ENCODE data around the gene PRSS21. TPM values are rescaled to one million over a fixed set of nuclear protein-coding genes. Genes with fewer than 3 reads are reported as not detected.

The PRSS21 gene, protein sequence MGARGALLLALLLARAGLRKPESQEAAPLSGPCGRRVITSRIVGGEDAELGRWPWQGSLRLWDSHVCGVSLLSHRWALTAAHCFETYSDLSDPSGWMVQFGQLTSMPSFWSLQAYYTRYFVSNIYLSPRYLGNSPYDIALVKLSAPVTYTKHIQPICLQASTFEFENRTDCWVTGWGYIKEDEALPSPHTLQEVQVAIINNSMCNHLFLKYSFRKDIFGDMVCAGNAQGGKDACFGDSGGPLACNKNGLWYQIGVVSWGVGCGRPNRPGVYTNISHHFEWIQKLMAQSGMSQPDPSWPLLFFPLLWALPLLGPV
- not detected for polyA plus RNA-seq (2013, experiment 1 of 2)
- polyA plus RNA-seq (2013, experiment 2 of 2) = not detected

GRCh38 chr16:2816751-2817339, at the start of gene PRSS21:
Gene PRSS21 (plus strand): TSS chr16:2817237. CDS start chr16:2817269, 32 bp downstream.
- no peaks in the 10 kb centered on the region for H3K27me3 ChIP-seq (ENCODE audit: insufficient read depth, low read length)
- no peak within 1 kb of the TSS for H3K4me3 ChIP-seq (ENCODE audit: low read length)

DNA sequence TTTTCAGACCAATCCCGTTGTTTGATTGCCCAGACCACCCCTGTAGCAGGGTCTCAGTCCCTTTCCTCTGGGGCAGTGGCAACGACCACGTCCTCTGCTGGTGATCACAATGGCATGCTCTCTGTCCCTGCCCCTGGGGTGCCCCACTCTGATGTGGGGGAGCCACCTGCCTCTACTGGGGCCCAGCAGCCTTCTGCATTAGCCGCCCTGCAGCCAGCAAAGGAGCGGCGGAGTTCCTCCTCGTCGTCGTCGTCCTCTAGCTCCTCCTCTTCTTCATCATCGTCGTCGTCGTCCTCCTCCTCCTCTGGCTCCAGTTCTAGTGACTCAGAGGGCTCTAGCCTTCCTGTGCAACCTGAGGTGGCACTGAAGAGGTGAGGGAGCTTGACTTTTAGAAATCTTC, 49.1 kb upstream of the PRSS21 start:
- no peaks in the 10 kb centered on the region for H3K27me3 ChIP-seq (ENCODE audit: insufficient read depth, low read length)
- H3K4me3 ChIP-seq (ENCODE audit: low read length) = no peak overlapping the region
- 90% methylated on average over 14 of the region's 14 CpGs for WGBS
- H3K27ac ChIP-seq (ENCODE audit: low read depth, low read length) = no peak overlapping the region
- peaks cover 20% of the 10 kb centered on the region; the same call in 1 of the 2 replicates for H3K9me3 ChIP-seq (ENCODE audit: insufficient read depth, low read depth, low read length)
- no peak overlapping the region for H3K9ac ChIP-seq (ENCODE audit: low read depth, low read length)
- peaks cover 99% of the 10 kb centered on the region for H3K36me3 ChIP-seq (ENCODE audit: insufficient read depth, low read length)
- H3K4me1 ChIP-seq (ENCODE audit: insufficient read depth, low read length) = no peaks in the 10 kb centered on the region

More at GRCh38 chr16:2816751-2817339, at the start of gene PRSS21:
- Histone ChIP-seq H3K4me1 (ENCODE audit: insufficient read depth, low read length) (no peaks in the 10 kb centered on the region), H3K9me3 (ENCODE audit: insufficient read depth, low read depth, low read length) (no peaks in the 10 kb centered on the region), H3K27ac (ENCODE audit: low read depth, low read length) (no peak within 1 kb of the TSS), H3K36me3 (ENCODE audit: insufficient read depth, low read length) (no peaks in the 10 kb centered on the region), H3K9ac (ENCODE audit: low read depth, low read length) (no peak within 1 kb of the TSS)
- WGBS = 93% methylated on average over 28 of the region's 28 CpGs

DNA sequence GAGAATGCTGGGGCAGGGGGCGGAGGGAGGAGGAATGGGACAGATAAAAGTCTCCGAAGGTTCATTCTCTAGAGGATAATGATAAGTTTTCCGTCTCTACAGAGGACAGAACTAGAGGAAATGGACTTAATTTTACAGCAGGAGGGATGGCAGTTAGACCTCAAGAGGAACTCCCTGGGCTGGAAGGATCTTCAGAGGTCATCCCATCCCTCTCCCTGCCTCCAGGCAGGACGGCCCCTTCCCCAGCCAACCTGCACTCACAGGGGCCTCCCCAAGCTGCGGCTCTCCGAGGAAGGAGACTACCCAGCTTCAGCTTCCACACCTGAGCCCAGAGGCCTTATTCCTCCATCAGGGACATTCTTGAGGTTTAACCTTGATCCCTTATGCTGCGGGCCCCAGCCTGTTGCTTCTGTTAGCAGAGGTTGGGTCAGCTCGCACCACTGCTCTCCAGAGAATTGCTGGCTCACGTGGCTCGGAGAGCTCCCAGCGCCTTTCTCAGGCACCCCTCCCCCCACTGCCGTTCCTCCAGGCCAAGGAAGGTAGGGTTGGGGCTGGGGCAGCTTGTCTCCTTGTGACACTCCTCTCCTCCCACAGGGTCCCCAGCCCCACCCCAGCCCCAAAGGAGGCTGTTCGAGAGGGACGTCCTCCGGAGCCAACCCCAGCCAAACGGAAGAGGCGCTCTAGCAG, 48.5 kb upstream of the PRSS21 start:
- Histone ChIP-seq H3K4me3 (ENCODE audit: low read length) (no peak overlapping the region), H3K27ac (ENCODE audit: low read depth, low read length) (no peak overlapping the region), H3K9ac (ENCODE audit: low read depth, low read length) (no peak overlapping the region), H3K4me1 (ENCODE audit: insufficient read depth, low read length) (no peaks in the 10 kb centered on the region), H3K27me3 (ENCODE audit: insufficient read depth, low read length) (no peaks in the 10 kb centered on the region), H3K36me3 (ENCODE audit: insufficient read depth, low read length) (peaks cover 99% of the 10 kb centered on the region), H3K9me3 (ENCODE audit: insufficient read depth, low read depth, low read length) (peaks cover 14% of the 10 kb centered on the region; the same call in 1 of the 2 replicates)
- 92% methylated on average over 17 of the region's 17 CpGs for WGBS

GRCh38 chr16:2769100-2769529, 47.9 kb upstream of the PRSS21 start:
- Histone ChIP-seq H3K4me1 (ENCODE audit: insufficient read depth, low read length) (no peaks in the 10 kb centered on the region), H3K9ac (ENCODE audit: low read depth, low read length) (no peak overlapping the region), H3K27ac (ENCODE audit: low read depth, low read length) (no peak overlapping the region), H3K27me3 (ENCODE audit: insufficient read depth, low read length) (no peaks in the 10 kb centered on the region), H3K9me3 (ENCODE audit: insufficient read depth, low read depth, low read length) (peaks cover 9% of the 10 kb centered on the region; the same call in 1 of the 2 replicates), H3K4me3 (ENCODE audit: low read length) (no peak overlapping the region), H3K36me3 (ENCODE audit: insufficient read depth, low read length) (peaks cover 99% of the 10 kb centered on the region)
- 94% methylated on average over 11 of the region's 11 CpGs for WGBS

- Histone ChIP-seq H3K4me1 (ENCODE audit: insufficient read depth, low read length) (no peaks in the 10 kb centered on the region), H3K4me3 (ENCODE audit: low read length) (no peak overlapping the region), H3K9ac (ENCODE audit: low read depth, low read length) (no peak overlapping the region), H3K36me3 (ENCODE audit: insufficient read depth, low read length) (peaks cover 99% of the 10 kb centered on the region), H3K27me3 (ENCODE audit: insufficient read depth, low read length) (no peaks in the 10 kb centered on the region), H3K9me3 (ENCODE audit: insufficient read depth, low read depth, low read length) (peaks cover 3% of the 10 kb centered on the region; the same call in 1 of the 2 replicates), H3K27ac (ENCODE audit: low read depth, low read length) (no peak overlapping the region; the same call in 1 of the 2 replicates)
- WGBS = 92% methylated on average over 14 of the region's 14 CpGs
These were observed 47.4 kb upstream of the PRSS21 start for GRCh38 chr16:2769675-2770056.

GRCh38 chr16:2770057-2770951, 46.7 kb upstream of the PRSS21 start:
- Histone ChIP-seq H3K27ac (ENCODE audit: low read depth, low read length) (peak overlapping the region; percentile 16; the same call in 1 of the 2 replicates), H3K4me1 (ENCODE audit: insufficient read depth, low read length) (no peaks in the 10 kb centered on the region), H3K27me3 (ENCODE audit: insufficient read depth, low read length) (no peaks in the 10 kb centered on the region), H3K4me3 (ENCODE audit: low read length) (no peak overlapping the region), H3K36me3 (ENCODE audit: insufficient read depth, low read length) (peaks cover 99% of the 10 kb centered on the region), H3K9ac (ENCODE audit: low read depth, low read length) (no peak overlapping the region), H3K9me3 (ENCODE audit: insufficient read depth, low read depth, low read length) (no peaks in the 10 kb centered on the region)
- WGBS = 93% methylated on average over 32 of the region's 32 CpGs

DNA sequence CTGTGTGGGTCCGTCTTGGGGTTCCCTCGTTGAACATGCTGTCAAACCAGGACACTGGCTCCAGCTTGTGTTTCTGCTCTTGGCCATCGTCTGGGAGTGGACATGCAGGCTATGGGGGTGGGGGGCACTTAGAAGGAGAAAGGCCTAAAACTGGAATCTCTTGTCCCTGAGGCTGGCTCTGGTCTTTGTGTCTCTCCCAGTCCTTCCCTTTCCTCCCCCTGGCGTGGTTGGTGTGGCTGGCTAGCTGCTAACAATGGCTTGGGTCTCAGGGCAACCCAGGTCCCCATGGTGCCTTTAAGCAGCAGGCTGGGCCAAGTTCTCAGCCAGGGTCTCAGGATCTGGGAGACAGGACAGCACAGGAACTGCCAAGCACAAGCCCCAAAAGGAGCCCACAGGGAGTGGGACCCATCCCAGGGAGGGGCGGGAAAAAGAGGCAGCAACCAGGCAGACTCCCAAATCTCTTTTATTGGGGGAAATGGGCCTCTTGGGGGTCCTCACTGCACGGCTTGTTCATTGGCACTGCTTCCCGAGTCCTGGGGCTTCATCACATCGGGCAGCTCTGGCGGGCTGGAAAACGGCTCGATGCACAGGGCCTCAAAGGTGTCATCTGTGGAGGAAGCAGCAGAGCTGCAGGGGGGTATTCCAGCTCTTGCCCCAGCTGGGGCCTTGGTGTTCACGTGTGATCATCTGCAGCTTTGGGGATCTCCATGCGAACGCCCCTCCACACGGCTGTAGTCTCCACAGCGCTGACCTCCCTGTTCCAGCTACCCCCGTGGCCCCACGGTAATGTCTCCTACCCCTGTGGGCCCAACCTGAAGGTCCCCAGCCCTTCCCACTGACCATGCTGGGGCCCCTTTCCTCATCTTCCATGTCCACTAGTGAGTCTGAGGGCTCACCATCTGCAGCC, 45.3 kb upstream of the PRSS21 start:
- no peaks in the 10 kb centered on the region for H3K9me3 ChIP-seq (ENCODE audit: insufficient read depth, low read depth, low read length)
- H3K4me3 ChIP-seq (ENCODE audit: low read length) = no peak overlapping the region
- H3K27ac ChIP-seq (ENCODE audit: low read depth, low read length) = peak overlapping the region; percentile 61; the same call in 1 of the 2 replicates
- H3K4me1 ChIP-seq (ENCODE audit: insufficient read depth, low read length) = 0 out of 2 replicates have a peak, but pooled peaks cover 5% of the 10 kb centered on the region
- H3K27me3 ChIP-seq (ENCODE audit: insufficient read depth, low read length) = no peaks in the 10 kb centered on the region
- H3K36me3 ChIP-seq (ENCODE audit: insufficient read depth, low read length) = peaks cover 91% of the 10 kb centered on the region
- no peak overlapping the region for H3K9ac ChIP-seq (ENCODE audit: low read depth, low read length)
- 94% methylated on average over 18 of the region's 18 CpGs for WGBS

DNA sequence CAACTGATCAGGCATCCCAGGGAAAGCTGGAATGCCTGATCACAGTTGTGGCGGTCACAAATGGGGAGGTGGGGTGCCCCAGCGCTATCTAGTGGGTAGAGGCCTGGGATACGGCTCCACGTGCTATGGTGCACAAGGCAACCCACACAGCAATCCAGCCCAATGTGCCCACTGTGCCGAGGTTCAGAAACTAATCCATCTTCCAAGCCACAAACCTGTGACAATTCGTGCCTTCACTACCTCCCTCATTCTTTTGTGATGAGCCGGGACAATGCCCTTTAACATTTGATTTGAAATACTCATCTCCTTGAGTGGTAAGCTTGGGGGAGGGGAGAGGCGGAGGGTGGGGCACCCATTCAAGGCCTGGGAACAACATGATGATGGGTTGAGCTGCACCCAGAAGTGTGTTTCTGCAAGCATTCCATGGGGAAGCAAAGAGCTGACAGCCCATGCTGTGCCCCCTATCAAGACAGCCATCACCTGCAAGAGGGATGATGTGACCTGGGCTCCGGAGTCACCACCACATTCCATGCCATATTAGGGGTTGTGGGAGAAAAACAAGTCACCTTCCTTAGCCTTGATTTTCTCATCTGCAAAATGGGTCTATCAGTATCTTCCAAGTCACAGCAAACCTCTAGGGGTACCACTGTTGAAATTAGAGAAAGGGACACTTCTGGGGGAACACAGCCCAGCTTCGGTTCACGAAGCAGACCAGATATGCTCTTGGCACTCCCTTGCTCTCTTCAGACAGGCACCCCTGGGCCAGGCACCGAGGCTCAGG, 43.7 kb upstream of the PRSS21 start:
- H3K36me3 ChIP-seq (ENCODE audit: insufficient read depth, low read length) = peaks cover 74% of the 10 kb centered on the region

GRCh38 chr16:2774161-2774891, 42.7 kb upstream of the PRSS21 start:
- Histone ChIP-seq H3K36me3 (ENCODE audit: insufficient read depth, low read length) (peaks cover 65% of the 10 kb centered on the region), H3K9me3 (ENCODE audit: insufficient read depth, low read depth, low read length) (no peaks in the 10 kb centered on the region), H3K27ac (ENCODE audit: low read depth, low read length) (no peak overlapping the region), H3K4me3 (ENCODE audit: low read length) (no peak overlapping the region), H3K27me3 (ENCODE audit: insufficient read depth, low read length) (no peaks in the 10 kb centered on the region), H3K9ac (ENCODE audit: low read depth, low read length) (no peak overlapping the region), H3K4me1 (ENCODE audit: insufficient read depth, low read length) (0 out of 2 replicates have a peak, but pooled peaks cover 8% of the 10 kb centered on the region)
- WGBS = 78% methylated on average over 6 of the region's 7 CpGs

More for the DNA sequence above, 43.7 kb upstream of the PRSS21 start:
- H3K9ac ChIP-seq (ENCODE audit: low read depth, low read length) = no peak overlapping the region
- no peak overlapping the region for H3K4me3 ChIP-seq (ENCODE audit: low read length)
- 90% methylated on average over 11 of the region's 12 CpGs for WGBS
- H3K27me3 ChIP-seq (ENCODE audit: insufficient read depth, low read length) = no peaks in the 10 kb centered on the region
- H3K27ac ChIP-seq (ENCODE audit: low read depth, low read length) = peak overlapping the region; percentile 59; the same call in 1 of the 2 replicates
- no peaks in the 10 kb centered on the region for H3K9me3 ChIP-seq (ENCODE audit: insufficient read depth, low read depth, low read length)
- 0 out of 2 replicates have a peak, but pooled peaks cover 5% of the 10 kb centered on the region for H3K4me1 ChIP-seq (ENCODE audit: insufficient read depth, low read length)
